Islet of Langerhans (tissue), 1 donor: Measurements from ENCODE around the gene ISG20.

Experiments
- FAIRE-seq: peaks from one replicate; lab custom pipeline; 2011; peaks lifted over from hg19 to GRCh38; lab: Jason Lieb, UNC

Gene ISG20

GRCh38 chr15:88638626-88639372 is at the start of gene ISG20:
Gene ISG20 (plus strand): TSS chr15:88639016. CDS start chr15:88639367, 351 bp downstream.
- FAIRE-seq = no peak

- FAIRE-seq = no peak
These were observed 48.1 kb upstream of the ISG20 start for GRCh38 chr15:88590759-88591158.

- no peak for FAIRE-seq
These were observed 47.4 kb upstream of the ISG20 start for GRCh38 chr15:88591384-88591783.

GRCh38 chr15:88603885-88604284 is 34.9 kb upstream of the ISG20 start:
- no peak for FAIRE-seq

- no peak for FAIRE-seq
These were observed 34.2 kb upstream of the ISG20 start for GRCh38 chr15:88604381-88605188.

- no peak for FAIRE-seq
These were observed 33.4 kb upstream of the ISG20 start for GRCh38 chr15:88605189-88606069.

- FAIRE-seq = no peak
These were observed 32.6 kb upstream of the ISG20 start for GRCh38 chr15:88606070-88606794.

GRCh38 chr15:88607951-88608350 is 30.9 kb upstream of the ISG20 start:
- peak; percentile 98 for FAIRE-seq

GRCh38 chr15:88608607-88609181 is 30.1 kb upstream of the ISG20 start:
- no peak for FAIRE-seq

- FAIRE-seq = no peak
These were observed 29.3 kb upstream of the ISG20 start for GRCh38 chr15:88609344-88610090.

GRCh38 chr15:88610701-88611231 is 28.1 kb upstream of the ISG20 start:
- no peak for FAIRE-seq

- FAIRE-seq = no peak
These were observed 26.5 kb upstream of the ISG20 start for GRCh38 chr15:88612186-88612796.

- FAIRE-seq = no peak
These were observed 25.5 kb upstream of the ISG20 start for GRCh38 chr15:88613074-88613944.

- FAIRE-seq = no peak
These were observed 23.3 kb upstream of the ISG20 start for GRCh38 chr15:88615303-88616107.

- FAIRE-seq = no peak
These were observed 22.6 kb upstream of the ISG20 start for GRCh38 chr15:88616240-88616639.

- no peak for FAIRE-seq
These were observed 21.6 kb upstream of the ISG20 start for GRCh38 chr15:88617031-88617722.

- FAIRE-seq = no peak
These were observed 21.0 kb upstream of the ISG20 start for GRCh38 chr15:88617790-88618189.

- FAIRE-seq = no peak
These were observed 20.1 kb upstream of the ISG20 start for GRCh38 chr15:88618686-88619085.
